ENCODE measurements around the gene RALGDS.

GRCh38 chr9:133153227-133154096 is 32.4 kb upstream of the RALGDS start:
- TF ChIP-seq, protein P1, sequence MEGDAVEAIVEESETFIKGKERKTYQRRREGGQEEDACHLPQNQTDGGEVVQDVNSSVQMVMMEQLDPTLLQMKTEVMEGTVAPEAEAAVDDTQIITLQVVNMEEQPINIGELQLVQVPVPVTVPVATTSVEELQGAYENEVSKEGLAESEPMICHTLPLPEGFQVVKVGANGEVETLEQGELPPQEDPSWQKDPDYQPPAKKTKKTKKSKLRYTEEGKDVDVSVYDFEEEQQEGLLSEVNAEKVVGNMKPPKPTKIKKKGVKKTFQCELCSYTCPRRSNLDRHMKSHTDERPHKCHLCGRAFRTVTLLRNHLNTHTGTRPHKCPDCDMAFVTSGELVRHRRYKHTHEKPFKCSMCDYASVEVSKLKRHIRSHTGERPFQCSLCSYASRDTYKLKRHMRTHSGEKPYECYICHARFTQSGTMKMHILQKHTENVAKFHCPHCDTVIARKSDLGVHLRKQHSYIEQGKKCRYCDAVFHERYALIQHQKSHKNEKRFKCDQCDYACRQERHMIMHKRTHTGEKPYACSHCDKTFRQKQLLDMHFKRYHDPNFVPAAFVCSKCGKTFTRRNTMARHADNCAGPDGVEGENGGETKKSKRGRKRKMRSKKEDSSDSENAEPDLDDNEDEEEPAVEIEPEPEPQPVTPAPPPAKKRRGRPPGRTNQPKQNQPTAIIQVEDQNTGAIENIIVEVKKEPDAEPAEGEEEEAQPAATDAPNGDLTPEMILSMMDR (conservative IDR thresholded peaks at IDR 0.05; ENCODE audit: low read depth, low read length), result no peak
- TF ChIP-seq EZH2 (IDR thresholded peaks at IDR 0.05; ENCODE audit: borderline replicate concordance, low read depth, low read length, poor library complexity, severe bottlenecking), result no peak

Data from A673 (cell line).